Calu3 (cell line): ENCODE data around the gene MYO7A. TPM values are rescaled to one million over a fixed set of nuclear protein-coding genes. Genes with fewer than 3 reads are reported as not detected.

ENCODE experiments used
- BruUV-seq: library from RNA; stranded (reverse); fragments of 400-500 nt; replicated peaks from 2 replicates; lab custom pipeline; 2021; lab: Mats Ljungman, UMichigan
- CTCF ChIA-PET: fragments of 300-600 bp; sonication (Branson Sonifier 250); formaldehyde crosslinking; loops from one replicate; lab custom pipeline; 2022; ENCODE audit warnings: antibody characterized with exemption; lab: Charles Lee
- DNase-seq: peaks from one replicate; pipeline ENCODE4 v3.0.0; 2022
- H3K27ac Mint-ChIP-seq: one replicate; pipeline ENCODE4 v1.8.0; 2022; ENCODE audit warnings: mixed read lengths; ENCODE audit not compliant: unreplicated experiment
- H3K27me3 Mint-ChIP-seq: one replicate; pipeline ENCODE4 v1.8.0; 2022; ENCODE audit warnings: mixed read lengths; ENCODE audit not compliant: unreplicated experiment
- H3K36me3 Mint-ChIP-seq: one replicate; pipeline ENCODE4 v1.8.0; 2022; ENCODE audit warnings: mild to moderate bottlenecking, moderate library complexity, mixed read lengths; ENCODE audit not compliant: insufficient read depth, unreplicated experiment
- H3K4me1 Mint-ChIP-seq: one replicate; pipeline ENCODE4 v1.8.0; 2022; ENCODE audit warnings: mild to moderate bottlenecking, low read depth, mixed read lengths; ENCODE audit not compliant: unreplicated experiment
- H3K4me3 Mint-ChIP-seq: one replicate; pipeline ENCODE4 v1.8.0; 2022; ENCODE audit warnings: mild to moderate bottlenecking, low read depth, moderate library complexity, mixed read lengths; ENCODE audit not compliant: unreplicated experiment
- H3K9me3 Mint-ChIP-seq: one replicate; pipeline ENCODE4 v1.8.0; 2022; ENCODE audit warnings: low read depth, mixed read lengths; ENCODE audit not compliant: unreplicated experiment
- intact Hi-C: fragments of 100-400 bp; cut with micrococcal nuclease; formaldehyde crosslinking; loops from one replicate; pipeline ENCODE4 v1.10.0; 2022; ENCODE audit not compliant: unreplicated experiment
- total RNA-seq: library from RNA; stranded (reverse); gene quantifications from 2 replicates; pipeline ENCODE4 v1.2.3, GENCODE V29; 2022
- TF ChIP-seq, protein P1 (sequence below): fragments of 200-600 bp; IDR thresholded peaks from one replicate; pipeline ENCODE4 v1.8.0; 2022; ENCODE audit warnings: antibody characterized with exemption; ENCODE audit not compliant: unreplicated experiment

The MYO7A gene
- total RNA-seq, 1 experiment from 2014 or later = 3.7 TPM

DNA sequence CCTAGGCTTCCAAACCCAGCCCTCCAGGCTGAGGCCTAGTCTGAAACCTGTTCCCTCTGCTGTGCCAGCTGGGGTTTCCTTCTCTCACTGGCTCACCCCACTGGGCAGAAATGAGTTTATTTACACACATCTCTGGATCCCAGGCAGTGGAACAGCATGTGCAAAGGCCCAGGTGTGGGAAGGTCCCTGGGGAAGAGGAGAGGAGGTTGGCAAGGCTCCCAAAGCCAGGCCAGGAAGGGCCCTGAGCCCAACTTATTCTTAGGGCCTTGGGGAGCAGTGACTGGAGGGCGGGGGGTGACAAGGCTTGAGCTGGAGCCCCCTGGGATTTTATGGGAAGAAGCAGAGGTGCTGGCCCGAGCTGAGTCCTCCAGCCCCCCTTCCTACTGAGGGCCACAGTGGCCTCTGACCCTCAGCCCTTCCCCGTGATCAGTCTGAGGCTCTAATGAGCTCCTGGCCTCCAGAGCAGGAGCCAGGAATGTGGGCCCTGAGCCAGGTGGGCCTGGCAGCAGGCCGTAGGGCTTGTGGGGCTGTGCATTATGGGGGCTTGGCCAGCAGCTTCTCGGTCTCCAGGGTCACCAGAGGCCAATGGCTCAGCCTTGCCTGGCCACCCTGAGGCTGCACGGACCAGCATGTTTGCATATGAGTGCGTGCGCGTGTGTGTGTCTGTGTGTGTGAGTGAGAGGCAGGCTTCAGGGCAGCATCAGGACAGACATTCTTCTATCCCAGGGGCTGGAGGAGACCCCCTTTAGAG, 2.9 kb downstream of the MYO7A start:
- no peaks in the 10 kb centered on the region for H3K9me3 Mint-ChIP-seq
- CTCF ChIA-PET = interaction anchor here (0.6 kb wide), 1 partner anchor 39 kb away, joined by 3 read pairs; no protein-coding TSS in a partner anchor
- intact Hi-C loops = no loop called here
- TF ChIP-seq, protein P1, sequence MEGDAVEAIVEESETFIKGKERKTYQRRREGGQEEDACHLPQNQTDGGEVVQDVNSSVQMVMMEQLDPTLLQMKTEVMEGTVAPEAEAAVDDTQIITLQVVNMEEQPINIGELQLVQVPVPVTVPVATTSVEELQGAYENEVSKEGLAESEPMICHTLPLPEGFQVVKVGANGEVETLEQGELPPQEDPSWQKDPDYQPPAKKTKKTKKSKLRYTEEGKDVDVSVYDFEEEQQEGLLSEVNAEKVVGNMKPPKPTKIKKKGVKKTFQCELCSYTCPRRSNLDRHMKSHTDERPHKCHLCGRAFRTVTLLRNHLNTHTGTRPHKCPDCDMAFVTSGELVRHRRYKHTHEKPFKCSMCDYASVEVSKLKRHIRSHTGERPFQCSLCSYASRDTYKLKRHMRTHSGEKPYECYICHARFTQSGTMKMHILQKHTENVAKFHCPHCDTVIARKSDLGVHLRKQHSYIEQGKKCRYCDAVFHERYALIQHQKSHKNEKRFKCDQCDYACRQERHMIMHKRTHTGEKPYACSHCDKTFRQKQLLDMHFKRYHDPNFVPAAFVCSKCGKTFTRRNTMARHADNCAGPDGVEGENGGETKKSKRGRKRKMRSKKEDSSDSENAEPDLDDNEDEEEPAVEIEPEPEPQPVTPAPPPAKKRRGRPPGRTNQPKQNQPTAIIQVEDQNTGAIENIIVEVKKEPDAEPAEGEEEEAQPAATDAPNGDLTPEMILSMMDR = no peak
- BruUV-seq = no TSS peak
- peaks cover 13% of the 10 kb centered on the region for H3K36me3 Mint-ChIP-seq
- no peak overlapping the region for H3K27ac Mint-ChIP-seq
- no peak overlapping the region for H3K4me3 Mint-ChIP-seq
- no peak for DNase-seq
- peaks cover 10% of the 10 kb centered on the region for H3K4me1 Mint-ChIP-seq
- H3K27me3 Mint-ChIP-seq = peaks cover 3% of the 10 kb centered on the region

DNA sequence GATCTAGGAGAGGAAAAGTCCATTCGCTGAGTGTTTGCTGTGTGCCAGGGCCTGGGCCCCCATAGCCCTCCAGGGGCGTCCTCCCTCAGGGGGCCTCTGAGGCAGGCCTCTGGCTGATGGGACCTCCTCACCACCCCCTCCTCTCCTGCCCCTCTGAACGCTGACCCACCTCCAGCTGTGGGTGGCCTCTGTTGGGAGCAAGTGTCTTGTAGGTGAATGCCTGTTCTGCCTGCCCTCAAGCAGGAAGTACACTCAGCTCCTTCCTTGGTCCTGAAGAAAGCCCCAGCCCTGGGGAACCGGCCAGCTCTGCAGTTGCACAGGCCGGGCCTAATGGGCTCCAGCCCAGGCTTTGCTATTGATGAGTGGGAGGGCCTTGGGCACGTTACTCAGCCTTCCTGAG, 3.5 kb downstream of the MYO7A start:
- no peak overlapping the region for H3K4me3 Mint-ChIP-seq
- peaks cover 16% of the 10 kb centered on the region for H3K4me1 Mint-ChIP-seq
- TF ChIP-seq, protein P1 = no peak
- CTCF ChIA-PET = interaction anchor here (0.6 kb wide), 2 partner anchors 40 to 50 kb away, joined by 3 to 4 read pairs; no protein-coding TSS in a partner anchor
- no peak overlapping the region for H3K27ac Mint-ChIP-seq
- DNase-seq = no peak
- intact Hi-C loops = no loop called here
- BruUV-seq = no TSS peak
- no peaks in the 10 kb centered on the region for H3K9me3 Mint-ChIP-seq
- H3K36me3 Mint-ChIP-seq = peaks cover 8% of the 10 kb centered on the region
- H3K27me3 Mint-ChIP-seq = peaks cover 9% of the 10 kb centered on the region

DNA sequence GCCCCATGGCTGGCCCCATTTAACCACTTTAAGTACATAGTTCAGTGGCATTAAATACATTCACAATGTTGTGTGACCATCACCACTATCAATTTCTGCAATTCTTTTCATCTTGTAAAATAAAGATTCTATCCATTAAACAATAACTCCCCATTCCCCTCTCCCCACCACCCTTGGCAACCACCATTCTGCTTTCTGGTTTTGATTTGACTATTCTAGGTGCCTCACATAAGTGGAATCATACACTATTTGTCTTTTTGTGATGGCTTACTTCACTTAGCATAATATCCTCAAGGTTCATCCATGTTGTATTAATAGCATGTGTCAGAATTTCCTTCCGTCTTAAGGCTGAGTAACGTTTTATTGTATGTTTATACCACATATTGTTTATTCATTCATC, 7.0 kb downstream of the MYO7A start:
- DNase-seq = no peak
- TF ChIP-seq, protein P1 = no peak
- no peaks in the 10 kb centered on the region for H3K36me3 Mint-ChIP-seq
- CTCF ChIA-PET = no interaction called here
- H3K27ac Mint-ChIP-seq = no peak overlapping the region
- peaks cover 9% of the 10 kb centered on the region for H3K27me3 Mint-ChIP-seq
- no TSS peak for BruUV-seq
- no peak overlapping the region for H3K4me3 Mint-ChIP-seq
- H3K9me3 Mint-ChIP-seq = no peaks in the 10 kb centered on the region
- peaks cover 13% of the 10 kb centered on the region for H3K4me1 Mint-ChIP-seq
- intact Hi-C loops = no loop called here

DNA sequence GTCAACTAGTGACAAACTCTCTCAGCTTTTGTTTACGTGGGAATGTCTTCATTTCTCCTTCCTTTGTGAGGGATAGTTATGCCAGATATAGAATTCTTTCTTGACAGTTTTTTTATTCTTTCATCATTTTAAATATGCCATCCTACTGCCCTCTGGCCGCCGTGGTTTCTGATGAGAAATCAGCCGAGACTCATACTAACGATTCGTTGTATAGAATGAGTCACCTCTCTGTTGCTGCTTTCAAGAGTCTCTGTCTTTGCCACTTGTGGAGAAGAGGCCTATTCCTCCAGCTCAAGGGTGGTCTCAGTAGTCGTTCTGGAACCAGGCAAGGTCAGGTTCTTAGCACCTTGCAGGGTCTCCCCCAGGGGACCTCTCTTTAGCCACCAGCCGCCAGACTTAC, 8.0 kb downstream of the MYO7A start:
- DNase-seq = no peak
- H3K4me1 Mint-ChIP-seq = peaks cover 13% of the 10 kb centered on the region
- no peaks in the 10 kb centered on the region for H3K36me3 Mint-ChIP-seq
- peaks cover 9% of the 10 kb centered on the region for H3K27me3 Mint-ChIP-seq
- TF ChIP-seq, protein P1 = no peak
- intact Hi-C loops = no loop called here
- no peaks in the 10 kb centered on the region for H3K9me3 Mint-ChIP-seq
- H3K27ac Mint-ChIP-seq = no peak overlapping the region
- CTCF ChIA-PET = no interaction called here
- H3K4me3 Mint-ChIP-seq = no peak overlapping the region
- no TSS peak for BruUV-seq
